ENCODE measurements around the gene PIP4K2C.
"Not testable (repeated sequence)": the region's sequence is repeated elsewhere in the genome, so short reads cannot be mapped to it uniquely, and the experiment has no call there.

The PIP4K2C gene

GRCh38 chr12:57638096-57638495 is 47.1 kb downstream of the PIP4K2C start:
- no peak for FAIRE-seq

GRCh38 chr12:57640175-57641042 is 49.4 kb downstream of the PIP4K2C start:
- no peak for FAIRE-seq

- FAIRE-seq: no peak
Observed at GRCh38 chr12:57641699-57642442, 50.9 kb downstream of the PIP4K2C start.

GRCh38 chr12:57645990-57646658 is 55.1 kb downstream of the PIP4K2C start:
- FAIRE-seq: not testable (repeated sequence)

- not testable (repeated sequence) for FAIRE-seq
Observed at GRCh38 chr12:57646659-57647049, 55.7 kb downstream of the PIP4K2C start.
